Coronary artery (tissue), 2 donors: ENCODE data around the gene ABCA6.

Source experiments
- DNase-seq: peaks from one replicate; pipeline ENCODE4 v3.0.0-alpha.2; 2017; ENCODE audit warnings: low spot score
- H3K27ac ChIP-seq, 2 donors: fragments of 200-600 bp; sonication (generic); one replicate each; pipeline ENCODE4 v1.5.1; 2016 to 2019
- H3K4me3 ChIP-seq: fragments of 200-600 bp; sonication (generic); 2 replicates; pipeline ENCODE4 v1.5.1; 2016; ENCODE audit warnings: mild to moderate bottlenecking, moderate library complexity
- TF ChIP-seq, protein P1 (sequence below): fragments of 200-600 bp; sonication (generic); IDR thresholded peaks from one replicate; pipeline ENCODE4 v1.5.1; 2019; ENCODE audit warnings: antibody characterized with exemption

The ABCA6 gene

DNA sequence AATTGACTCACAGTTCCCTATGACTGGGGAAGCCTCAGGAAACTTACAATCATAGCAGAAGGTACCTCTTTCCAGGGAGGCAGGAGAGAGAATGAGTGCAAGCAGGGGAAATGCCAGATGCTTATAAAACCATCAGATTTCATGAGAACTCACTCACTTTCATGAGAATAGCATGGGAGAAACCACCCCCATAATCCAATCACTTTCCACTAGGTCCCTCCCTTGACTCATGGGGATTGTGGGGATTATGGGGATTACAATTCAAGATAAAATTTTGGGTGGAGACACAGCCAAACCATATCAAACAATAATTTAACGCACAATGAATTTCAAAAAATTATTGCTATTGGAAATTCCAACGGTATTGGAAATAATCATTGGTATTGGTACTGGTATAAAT lies 96.0 kb downstream of the ABCA6 start:
- DNase-seq: no peak
- H3K27ac ChIP-seq: no peak overlapping the region
- TF ChIP-seq, protein P1, sequence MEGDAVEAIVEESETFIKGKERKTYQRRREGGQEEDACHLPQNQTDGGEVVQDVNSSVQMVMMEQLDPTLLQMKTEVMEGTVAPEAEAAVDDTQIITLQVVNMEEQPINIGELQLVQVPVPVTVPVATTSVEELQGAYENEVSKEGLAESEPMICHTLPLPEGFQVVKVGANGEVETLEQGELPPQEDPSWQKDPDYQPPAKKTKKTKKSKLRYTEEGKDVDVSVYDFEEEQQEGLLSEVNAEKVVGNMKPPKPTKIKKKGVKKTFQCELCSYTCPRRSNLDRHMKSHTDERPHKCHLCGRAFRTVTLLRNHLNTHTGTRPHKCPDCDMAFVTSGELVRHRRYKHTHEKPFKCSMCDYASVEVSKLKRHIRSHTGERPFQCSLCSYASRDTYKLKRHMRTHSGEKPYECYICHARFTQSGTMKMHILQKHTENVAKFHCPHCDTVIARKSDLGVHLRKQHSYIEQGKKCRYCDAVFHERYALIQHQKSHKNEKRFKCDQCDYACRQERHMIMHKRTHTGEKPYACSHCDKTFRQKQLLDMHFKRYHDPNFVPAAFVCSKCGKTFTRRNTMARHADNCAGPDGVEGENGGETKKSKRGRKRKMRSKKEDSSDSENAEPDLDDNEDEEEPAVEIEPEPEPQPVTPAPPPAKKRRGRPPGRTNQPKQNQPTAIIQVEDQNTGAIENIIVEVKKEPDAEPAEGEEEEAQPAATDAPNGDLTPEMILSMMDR: no peak
- no peak overlapping the region for H3K4me3 ChIP-seq

- no peak overlapping the region for H3K27ac ChIP-seq
- TF ChIP-seq, protein P1: no peak
- no peak overlapping the region for H3K4me3 ChIP-seq
- no peak for DNase-seq
Observed at GRCh38 chr17:69044371-69044770, 97.3 kb downstream of the ABCA6 start.

GRCh38 chr17:69043098-69043734 lies 98.5 kb downstream of the ABCA6 start:
- DNase-seq: no peak
- Histone ChIP-seq H3K4me3 (no peak overlapping the region), H3K27ac (no peak overlapping the region)
- TF ChIP-seq, protein P1: no peak

GRCh38 chr17:69042308-69042707 lies 99.4 kb downstream of the ABCA6 start:
- TF ChIP-seq, protein P1: no peak
- DNase-seq: no peak
- Histone ChIP-seq H3K4me3 (no peak overlapping the region), H3K27ac (no peak overlapping the region)

DNA sequence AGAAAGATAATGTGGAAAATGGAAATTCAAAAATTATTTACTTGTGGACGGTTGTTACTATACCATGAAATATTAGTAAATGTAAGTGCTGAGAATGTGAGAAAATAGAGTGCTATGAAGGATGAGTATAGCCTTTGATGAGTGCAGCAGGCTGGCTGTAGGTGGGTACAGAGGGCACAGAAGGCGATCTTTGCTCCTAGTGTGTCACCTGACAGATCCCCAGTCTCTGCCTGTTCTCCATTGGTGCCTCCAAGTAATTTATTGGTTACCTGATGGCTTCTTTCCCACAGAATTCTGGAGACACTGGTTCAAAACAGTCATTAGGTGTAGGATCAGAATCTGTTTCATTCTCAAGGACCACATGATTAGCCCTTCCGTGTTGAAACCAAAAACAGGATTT lies 109.9 kb downstream of the ABCA6 start:
- TF ChIP-seq, protein P1: no peak
- Histone ChIP-seq H3K27ac (no peak overlapping the region), H3K4me3 (no peak overlapping the region)
- no peak for DNase-seq

GRCh38 chr17:69030169-69030568 lies 111.5 kb downstream of the ABCA6 start:
- TF ChIP-seq, protein P1: no peak
- Histone ChIP-seq H3K4me3 (no peak overlapping the region), H3K27ac (no peak overlapping the region)
- no peak for DNase-seq
